Stomach (tissue), 4 donors: ENCODE results near the gene BET1L.

Experiments used
- CTCF ChIP-seq, 7 experiments: fragments of 450-650 bp in 4 of 7; fragments of 200-600 bp in 3 of 7; sonication (generic) in 3 of 7; IDR thresholded peaks; one replicate each; pipeline ENCODE4 v1.5.1; 2016 to 2019; ENCODE audit warnings: antibody characterized with exemption in 7 of 7, control low read depth in 2 of 7, mild to moderate bottlenecking in 1 of 7
- EP300 ChIP-seq: sonication (generic); formaldehyde crosslinking; IDR thresholded peaks from one replicate; pipeline ENCODE4 v1.6.1; 2017; ENCODE audit warnings: antibody characterized with exemption
- POLR2AphosphoS5 ChIP-seq, 3 donors: sonication (generic); formaldehyde crosslinking; IDR thresholded peaks; one replicate each; pipeline ENCODE4 v1.6.1; 2016; ENCODE audit warnings: antibody characterized with exemption in 3 of 3

GRCh38 chr11:207863-208180 is 623 bp upstream of the BET1L start:
- TF ChIP-seq CTCF (IDR thresholded peaks at IDR 0.05) (no peak), POLR2AphosphoS5 (IDR thresholded peaks at IDR 0.05) (no peak), EP300 (peak; percentile 1)
